Fibroblast of lung (primary cell): ENCODE data around the gene UNC13D.

Experiments used
- CTCF ChIP-seq, 2 donors: IDR thresholded peaks in 1 of 2; conservative IDR thresholded peaks in 1 of 2; 1 replicate in 1 of 2; 2 replicates in 1 of 2; pipeline ENCODE4 v1.5.1; 2011 to 2012; ENCODE audit warnings: low read length in 2 of 2, control low read depth in 1 of 2, inconsistent platforms in 1 of 2, low read depth in 1 of 2, mild to moderate bottlenecking in 1 of 2
- EZH2 ChIP-seq: IDR thresholded peaks from 2 replicates; pipeline ENCODE4 v1.5.1; 2012; ENCODE audit warnings: low read length, control low read depth, mild to moderate bottlenecking; ENCODE audit errors: missing control alignments

GRCh38 chr17:75823257-75824041 lies 20.8 kb downstream of the UNC13D start:
- TF ChIP-seq CTCF (conservative IDR thresholded peaks at IDR 0.05 in 1 of 2, IDR thresholded peaks at IDR 0.05 in 1 of 2; ENCODE audit: low read depth in 1 of 2, low read length in 2 of 2), result no peak
- TF ChIP-seq EZH2, result no peak
